SK-N-MC (cell line): ENCODE measurements around the gene GP1BB.

Experiments used
- EZH2 ChIP-seq: fragments of 200-600 bp; sonication (generic); IDR thresholded peaks from one replicate; pipeline ENCODE4 v1.6.1; 2017; ENCODE audit warnings: antibody characterized with exemption
- FOXP2 ChIP-seq: optimal IDR thresholded peaks from 2 replicates; pipeline ENCODE3; 2011; ENCODE audit warnings: mild to moderate bottlenecking, moderate library complexity; ENCODE audit not compliant: insufficient read depth; ENCODE audit errors: extremely low read length, control extremely low read depth
- POLR2AphosphoS5 ChIP-seq: IDR thresholded peaks from 2 replicates; pipeline ENCODE4 v1.6.1; 2012; ENCODE audit warnings: mild to moderate bottlenecking, low read depth, low read length, borderline replicate concordance

GRCh38 chr22:19700790-19701419 is 22.4 kb upstream of the GP1BB start:
- TF ChIP-seq EZH2 (no peak), POLR2AphosphoS5 (no peak), FOXP2 (no peak)
